HG03571 (cell line): ENCODE data around the gene HMGXB4.

Experiments
- ATAC-seq: cut with Tn5 transposase; IDR thresholded peaks from one replicate; pipeline ENCODE4 v1.9.1; 2021; ENCODE audit not compliant: unreplicated experiment

HMGXB4 gene

DNA sequence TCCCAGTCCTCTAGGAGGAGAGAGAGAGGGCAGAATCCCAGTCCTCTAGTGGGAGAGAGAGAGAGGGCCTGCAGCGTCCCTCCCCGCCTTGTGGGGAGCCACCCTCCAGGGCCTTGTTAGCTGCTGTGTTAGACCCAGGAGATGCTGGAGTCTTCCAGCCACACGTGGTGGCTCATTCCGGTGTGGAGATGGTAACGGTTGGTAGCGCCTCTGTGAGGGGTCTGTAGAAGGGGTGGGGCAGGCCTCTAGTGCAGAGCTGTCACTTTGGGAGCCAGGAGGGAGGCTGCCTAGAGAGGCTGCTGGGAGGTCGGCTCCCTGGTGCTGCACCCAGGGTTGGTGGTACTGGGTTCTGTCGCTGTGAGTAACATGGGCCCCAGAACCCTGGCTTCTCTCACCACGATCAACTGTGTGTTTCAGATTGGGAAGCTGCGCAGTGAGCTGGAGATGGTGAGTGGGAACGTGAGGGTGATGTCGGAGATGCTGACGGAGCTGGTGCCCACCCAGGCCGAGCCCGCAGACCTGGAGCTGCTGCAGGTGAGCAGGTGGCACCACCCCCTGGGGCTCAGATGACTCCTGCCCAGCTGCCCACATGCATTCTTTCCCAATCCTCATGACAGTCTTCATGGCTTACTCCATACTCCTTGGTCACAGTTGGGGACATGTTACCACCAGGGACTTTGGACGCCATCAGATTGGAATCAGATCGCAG lies 69.7 kb downstream of the HMGXB4 start:
- ATAC-seq: no peak

DNA sequence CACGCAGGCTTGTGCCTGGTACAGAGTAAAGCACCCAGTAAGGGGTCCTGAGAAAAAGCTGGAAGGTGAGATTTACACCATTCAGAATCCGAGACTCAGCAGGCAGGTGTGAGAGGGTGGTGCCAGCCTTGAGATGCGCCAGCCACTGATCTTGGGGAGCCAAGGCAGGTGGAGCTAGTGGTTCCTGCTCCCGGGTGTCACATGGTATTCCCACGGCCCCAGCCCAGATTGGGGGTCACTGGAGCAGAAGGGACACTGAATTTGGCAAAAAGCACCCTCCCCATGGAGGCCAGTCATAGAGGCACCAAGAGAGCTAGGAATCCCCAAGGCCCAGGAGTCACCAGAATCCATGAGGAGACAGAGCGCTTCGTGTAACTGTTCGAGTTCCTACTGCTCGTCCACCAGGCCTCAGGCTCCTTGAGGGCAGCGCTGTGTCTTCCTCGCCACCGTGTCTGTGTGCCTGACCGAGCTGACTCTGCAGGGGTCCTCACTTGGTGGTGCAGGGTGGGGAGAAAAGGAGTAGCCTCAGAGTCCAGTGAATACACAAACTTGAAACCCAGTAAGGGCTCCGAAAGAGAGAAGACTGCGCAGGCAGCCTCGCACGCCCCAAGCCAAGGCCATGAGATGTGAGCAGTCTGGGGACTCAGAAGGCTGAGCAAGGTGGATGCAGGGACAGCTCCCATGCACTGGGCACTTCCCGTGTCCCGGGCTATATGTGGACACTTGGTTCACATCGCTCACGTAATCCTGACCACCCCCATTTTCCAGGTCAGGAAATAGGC lies 70.6 kb downstream of the HMGXB4 start:
- no peak for ATAC-seq

DNA sequence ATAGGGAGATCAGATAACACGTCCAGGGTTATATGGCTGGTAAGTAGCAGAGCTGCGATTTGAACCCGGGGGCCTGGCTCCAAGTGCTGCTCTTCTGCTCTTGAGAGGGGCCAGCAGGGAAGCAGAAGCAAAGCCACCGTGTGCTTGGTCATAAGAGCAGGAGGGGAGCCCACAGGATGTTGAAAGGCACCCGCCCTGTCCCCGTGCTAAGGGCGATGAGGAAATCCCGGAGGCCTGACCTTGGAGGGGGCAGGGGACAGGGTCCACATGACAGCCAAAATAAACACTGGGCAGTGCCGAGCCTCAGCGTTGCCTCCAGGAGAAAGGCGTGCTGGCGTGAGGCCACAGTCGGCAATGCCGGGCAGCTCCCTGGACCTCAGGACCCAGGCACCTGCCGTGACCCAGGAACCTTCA lies 71.2 kb downstream of the HMGXB4 start:
- ATAC-seq: no peak

DNA sequence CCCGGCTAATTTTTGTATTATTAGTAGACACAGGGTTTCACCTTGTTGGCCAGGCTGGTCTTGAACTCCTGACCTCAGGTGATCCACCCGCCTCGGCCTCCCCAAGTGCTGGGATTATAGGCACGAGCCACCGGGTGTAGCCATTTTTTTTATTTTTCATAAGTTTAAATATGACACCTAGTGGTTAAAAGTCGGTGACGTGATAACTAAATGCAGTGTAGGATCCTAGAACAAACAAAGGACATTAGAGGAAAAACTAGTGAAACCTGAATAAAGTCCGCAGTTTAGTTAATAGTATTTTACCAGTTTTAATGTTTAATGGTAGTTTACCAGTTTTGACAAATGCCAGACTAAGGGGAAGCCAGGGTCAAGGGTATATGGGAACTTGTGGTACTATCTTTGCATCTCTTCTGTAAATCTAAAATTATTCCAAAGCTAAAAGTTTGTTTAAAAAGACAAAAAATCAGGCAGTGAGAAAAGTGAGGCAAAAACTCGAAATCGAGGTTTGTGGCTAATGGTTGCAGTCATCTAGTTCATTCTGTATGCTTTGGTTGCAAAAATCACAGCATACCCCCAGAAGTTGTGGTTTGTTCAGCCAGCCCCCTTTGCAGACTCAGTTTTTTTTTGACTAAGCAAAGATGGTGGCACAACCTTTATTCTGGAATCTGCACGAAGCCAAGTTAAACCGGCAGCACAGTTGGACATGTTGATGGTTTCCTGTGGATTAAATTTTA lies 72.0 kb downstream of the HMGXB4 start:
- ATAC-seq: no peak

DNA sequence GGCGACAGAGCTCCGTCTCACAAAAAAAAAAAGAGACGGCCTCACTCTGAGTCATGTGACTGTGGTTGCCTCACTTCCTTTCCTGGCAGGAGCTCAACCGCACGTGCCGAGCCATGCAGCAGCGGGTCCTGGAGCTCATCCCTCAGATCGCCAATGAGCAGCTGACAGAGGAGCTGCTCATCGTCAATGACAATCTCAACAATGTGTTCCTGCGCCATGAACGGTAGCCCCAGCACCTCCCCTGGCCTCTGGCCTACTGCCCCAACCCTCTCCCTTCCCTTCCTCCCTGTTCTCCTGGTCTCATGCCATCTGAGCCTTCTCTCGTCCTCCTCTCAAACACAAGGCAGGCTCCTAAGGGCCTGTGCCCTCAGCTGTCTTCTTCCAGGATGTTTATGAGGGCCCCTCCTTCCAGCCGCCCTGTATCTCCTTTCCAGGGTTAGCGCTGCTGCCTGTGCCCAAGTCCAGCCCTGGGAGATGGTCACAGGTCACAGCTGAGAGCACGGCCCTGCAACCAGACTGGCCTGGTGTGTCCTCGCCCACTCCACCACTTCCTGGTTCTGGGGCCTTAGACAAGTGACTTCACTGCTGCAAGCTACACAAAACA lies 73.1 kb downstream of the HMGXB4 start:
- ATAC-seq: no peak

DNA sequence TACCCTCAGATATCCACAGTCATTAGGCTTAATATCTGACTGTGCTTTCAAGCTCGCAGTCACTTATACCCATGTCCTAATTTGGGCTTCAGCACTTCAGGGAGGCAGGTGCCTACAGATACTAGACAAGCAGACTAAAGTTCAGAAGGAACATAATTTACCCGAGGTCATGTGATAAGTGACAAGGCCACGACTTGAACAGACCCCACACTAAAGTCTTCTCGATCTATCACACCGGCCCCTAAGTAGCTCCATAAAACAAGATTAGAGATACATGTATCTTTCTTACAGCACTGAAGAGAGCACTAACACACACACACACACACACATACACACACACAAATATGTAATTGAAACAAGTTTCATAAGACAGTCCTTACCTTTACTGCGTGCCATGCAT lies 75.0 kb downstream of the HMGXB4 start:
- ATAC-seq: no peak

DNA sequence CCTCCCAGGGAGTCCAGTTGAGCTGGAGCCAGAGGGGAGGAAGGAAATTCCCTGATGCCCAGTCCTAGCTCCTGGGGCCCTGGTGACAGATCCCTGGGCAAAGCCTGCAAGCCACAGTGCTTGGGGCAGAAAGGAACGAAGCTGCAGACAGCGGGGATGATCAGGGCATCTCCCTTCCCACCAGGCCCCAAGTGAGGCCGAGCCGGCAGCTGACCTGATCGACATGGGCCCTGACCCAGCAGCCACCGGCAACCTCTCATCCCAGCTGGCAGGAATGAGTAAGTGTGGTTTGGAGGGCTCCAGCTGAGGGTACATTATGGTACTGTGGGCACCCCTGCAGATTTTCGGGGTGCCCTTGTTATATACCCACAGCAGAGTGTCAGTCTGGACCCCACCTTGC lies 75.9 kb downstream of the HMGXB4 start:
- no peak for ATAC-seq

DNA sequence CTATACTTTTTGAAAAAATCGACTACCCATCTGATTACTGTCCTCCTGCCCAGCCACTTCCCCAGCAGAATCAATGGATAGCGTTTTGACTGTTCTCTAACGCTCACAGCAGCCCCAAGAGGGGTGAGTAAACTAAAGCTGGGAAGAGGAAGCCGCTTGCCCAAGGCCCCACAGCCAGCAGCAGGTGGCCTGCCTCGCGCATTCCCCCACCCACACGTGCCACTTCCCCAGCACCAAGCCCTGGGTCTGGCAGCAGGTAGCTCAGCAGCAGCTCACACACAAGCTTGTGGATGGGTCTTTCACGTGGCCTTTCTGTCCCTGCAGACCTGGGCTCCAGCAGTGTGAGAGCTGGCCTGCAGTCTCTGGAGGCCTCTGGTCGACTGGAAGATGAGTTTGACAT lies 76.7 kb downstream of the HMGXB4 start:
- ATAC-seq: no peak

DNA sequence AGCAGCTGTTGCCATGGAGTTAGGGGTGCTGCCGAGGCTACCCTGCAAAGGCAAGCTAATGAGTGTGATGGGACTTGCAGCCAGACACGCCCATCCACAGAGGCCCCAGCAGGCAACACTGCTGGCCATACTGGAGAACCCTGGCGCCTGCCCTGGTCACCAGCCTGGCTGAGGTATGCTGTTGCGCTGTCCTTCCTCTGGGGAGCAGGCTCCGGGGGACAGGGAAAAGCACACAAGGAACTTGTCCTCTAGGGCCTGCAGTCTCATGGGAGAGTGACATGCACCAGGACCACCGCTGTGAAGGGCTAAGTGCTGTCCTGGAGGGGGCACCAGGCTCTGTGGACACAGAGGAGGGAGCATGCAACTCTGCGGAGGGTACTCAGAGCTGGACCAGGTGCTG lies 78.2 kb downstream of the HMGXB4 start:
- no peak for ATAC-seq

DNA sequence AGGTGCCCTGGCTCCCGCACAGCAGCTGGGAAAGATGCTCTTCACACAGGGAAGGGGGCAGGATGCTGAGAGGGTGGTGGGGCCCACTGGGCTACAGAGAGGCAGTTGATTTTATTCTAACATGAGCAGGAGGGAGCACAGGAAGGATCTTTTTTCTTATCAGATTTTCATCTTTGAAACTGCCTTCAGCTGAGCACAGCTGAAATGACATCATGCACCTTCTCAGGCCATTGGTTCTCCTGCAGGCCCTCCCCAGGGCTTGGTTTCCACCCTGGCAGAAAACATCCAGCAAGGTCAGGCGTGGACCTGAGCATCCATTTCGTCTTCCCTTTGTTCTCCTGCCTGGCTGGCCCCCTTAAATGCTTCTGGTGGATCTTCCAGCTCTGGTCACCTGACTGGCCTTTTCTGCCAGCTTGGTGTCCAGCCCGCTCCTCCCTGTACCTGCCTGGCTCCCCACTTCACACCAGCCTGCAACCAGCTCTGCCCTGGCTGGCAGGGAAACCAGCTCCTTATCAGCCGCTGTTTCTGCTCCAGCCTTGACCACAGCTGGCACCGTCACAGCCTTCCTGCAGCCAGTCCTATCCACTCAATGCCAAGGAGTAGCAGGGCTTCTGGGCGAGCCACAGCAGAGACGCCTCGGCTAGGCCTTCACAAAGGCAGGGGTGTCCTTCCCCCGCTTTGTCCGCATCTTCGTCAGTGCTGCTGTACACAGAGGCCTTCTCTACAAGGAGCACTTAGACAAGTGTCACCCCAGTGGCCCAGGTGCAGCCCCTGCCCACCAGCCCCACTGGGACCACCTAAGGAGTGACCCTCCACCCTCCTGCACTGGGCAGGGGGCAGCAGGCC lies 78.9 kb downstream of the HMGXB4 start:
- ATAC-seq: no peak

DNA sequence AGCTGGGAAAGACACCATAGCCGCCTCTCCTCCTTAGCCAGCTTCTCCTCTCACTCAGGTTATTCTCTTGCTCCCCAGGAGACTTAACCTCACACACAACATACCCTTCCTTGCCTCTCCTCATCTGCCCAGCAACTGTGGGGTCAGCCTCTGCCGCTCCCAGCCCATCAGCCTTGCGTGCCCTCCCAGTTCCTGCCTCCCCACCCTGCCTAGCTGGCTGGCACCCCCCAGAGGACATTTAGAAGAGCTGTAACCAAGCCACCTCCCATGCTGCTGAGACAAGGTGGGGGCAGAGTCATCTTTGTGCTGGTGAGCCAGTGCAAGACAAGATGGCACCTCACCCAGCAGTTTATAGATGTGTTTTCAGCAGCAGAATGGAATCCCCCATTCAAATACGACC lies 80.6 kb downstream of the HMGXB4 start:
- ATAC-seq: no peak

DNA sequence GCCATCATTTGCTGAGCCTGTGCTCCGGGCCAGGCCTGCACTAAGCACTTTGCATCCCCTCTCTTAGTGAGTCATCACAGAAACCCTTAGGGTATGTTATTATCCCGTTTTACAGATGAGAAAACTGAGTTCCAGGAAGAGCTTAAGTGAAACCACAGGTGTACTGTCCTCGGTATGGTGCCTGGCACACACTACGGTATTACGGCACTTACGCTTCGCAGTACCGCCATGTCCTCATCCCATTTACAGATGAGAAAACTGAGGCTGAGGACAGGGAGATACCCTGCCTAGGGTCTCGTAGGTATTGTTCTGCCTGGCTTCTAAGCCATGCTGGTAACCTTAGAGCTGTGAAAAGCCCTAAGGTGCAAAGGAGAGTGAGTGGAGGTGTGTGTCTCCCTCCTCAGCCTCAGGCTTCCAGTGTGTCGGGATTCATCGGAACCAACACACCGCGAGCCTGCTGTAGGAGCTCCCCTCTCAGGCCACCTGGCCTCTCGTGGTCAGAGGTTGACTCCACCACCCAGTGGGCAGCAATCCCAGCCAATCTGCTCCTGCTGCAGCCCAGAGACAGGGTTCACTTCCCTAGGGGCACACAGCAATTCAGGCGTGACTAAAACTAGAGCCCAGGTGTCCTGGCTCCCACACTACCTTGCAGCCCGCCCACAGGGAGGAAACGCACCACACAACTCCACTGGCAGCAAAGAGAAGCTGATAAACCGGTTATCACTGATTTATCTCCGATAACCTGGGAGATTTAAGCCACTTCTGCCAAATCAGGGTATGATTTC lies 84.0 kb downstream of the HMGXB4 start:
- no peak for ATAC-seq

DNA sequence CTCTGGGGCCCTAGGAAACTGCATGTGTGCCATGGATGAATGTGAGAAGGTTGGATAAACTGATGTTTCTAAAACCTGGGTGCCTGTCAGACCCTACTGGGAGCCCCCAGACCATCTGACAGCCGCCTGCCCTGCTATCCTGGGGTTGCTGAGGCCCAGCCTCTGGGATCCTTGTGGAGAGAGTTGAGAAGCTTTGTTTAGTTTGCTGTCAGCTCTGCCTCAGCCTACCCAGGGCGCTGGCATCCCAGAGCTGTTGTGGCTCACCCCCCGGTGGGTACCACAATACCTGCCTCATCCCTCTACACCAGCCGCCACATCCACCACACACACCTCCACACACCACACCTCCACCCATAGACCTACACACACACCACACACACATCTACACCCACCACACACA lies 85.1 kb downstream of the HMGXB4 start:
- no peak for ATAC-seq

DNA sequence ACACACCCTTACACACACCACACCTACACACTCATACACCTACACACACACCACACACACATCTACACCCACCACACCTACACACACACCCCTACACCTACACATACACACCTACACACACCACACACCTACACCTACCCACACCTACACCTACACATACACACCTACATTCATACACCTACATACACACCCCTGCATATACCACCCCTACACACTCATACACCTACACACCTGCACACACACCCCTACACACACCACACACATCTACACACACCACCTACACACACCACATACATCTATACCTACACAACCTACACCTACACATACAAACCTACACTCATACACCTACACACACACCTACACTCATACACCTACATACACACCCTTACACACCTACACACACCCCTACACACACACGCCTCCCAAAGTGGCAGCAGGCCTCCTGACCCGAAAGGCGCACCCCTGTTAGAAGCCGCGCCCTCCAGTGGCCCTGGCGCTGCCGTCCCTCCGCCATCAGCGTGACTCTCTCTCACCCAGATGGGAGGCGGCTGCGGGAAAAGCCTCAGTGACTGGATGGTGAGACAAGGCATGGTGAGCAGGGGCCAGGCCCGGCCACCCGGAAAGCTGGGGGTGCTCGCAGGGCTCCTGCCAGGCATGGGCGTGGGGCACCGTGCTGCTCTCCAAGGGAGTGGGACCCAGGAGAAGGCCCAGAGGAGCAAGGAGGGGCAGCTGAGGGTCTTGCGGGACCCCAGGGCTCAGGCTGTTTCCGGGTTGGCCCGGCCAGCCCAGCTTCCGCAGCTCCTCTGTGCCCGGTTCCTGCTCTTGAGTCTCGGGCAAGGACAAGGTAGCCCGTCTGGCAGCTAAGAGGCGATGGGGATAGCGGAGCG lies 86.6 kb downstream of the HMGXB4 start:
- no peak for ATAC-seq

DNA sequence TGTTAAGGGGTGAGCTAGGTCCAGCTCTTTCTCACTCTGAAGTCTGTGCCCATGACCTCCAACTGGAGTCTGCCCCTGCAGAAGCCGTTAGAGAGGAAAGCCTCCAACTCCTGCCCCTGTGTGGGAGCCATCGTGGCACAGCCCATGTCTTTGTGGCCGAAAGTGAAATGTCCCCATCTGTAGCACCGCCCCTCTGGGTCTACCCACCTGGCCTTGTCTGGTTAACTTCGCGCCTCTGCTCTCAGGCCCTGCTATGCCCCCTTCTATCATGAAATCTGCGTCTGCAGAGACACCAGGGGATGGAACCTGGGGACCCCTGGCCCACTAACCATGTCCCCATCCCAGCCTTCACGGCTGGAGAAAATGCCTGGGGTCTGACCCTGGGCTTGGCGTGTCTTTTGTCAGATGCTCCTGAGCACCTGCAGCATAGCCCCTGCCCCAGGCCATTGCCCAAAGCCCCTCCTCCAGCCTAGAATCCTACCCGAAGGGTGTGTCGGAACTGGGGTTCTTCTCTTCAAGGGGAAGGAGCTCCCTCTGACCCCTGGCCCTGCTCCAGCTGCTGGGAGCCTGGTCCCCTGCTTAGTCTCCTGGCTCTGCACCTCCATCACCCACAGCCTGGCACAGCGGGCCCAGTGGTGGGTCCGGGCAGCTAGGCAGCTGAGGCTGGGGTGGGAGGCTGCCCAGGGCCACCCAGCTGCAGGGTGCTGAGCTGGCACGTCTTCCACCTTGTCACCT lies 87.8 kb downstream of the HMGXB4 start:
- no peak for ATAC-seq
